Measurements from ENCODE around the gene KCTD19. TPM values are rescaled to one million over a fixed set of nuclear protein-coding genes. Genes with fewer than 3 reads are reported as not detected.

KCTD19 gene
- total and polyA plus RNA-seq, 8 donors, result 0.09 to 0.70 (median 0.49) TPM; not detected in 2

DNA sequence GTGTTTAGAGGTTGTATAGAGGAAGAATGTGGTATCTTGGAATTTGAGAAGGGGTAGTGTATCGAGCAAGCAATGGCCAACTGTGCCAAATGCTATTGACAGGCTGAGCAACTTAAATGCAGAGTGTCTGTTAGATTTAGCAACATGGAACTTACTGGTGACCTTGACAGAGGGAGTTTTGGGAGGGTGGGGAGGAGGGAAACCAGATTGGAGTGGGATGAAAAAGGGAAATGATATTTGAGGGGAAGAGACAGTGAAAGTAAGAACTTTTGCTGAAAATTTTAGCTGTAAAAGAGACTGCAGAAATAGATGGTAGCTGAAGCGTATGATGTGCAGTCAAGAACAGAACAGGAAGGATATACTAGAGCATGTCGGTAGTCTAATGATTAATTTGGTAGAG is 1.2 kb upstream of the KCTD19 start:
- H3K27me3 ChIP-seq, result no peaks in the 10 kb centered on the region
- WGBS, 2 donors, result 48 to 56% methylated on average over 3 of the region's 3 CpGs
- intact Hi-C loops (cut with DNase I), result no loop called here
- FAIRE-seq (no peak), ATAC-seq (no peak), DNase-seq (no peak)
- H3K9me3 ChIP-seq, result no peaks in the 10 kb centered on the region
- no peak overlapping the region for H3K4me3 ChIP-seq
- no peak overlapping the region for H3K27ac ChIP-seq
- H3K4me1 ChIP-seq, result peaks cover 0 to 6% (median 0%) of the 10 kb centered on the region in 3 donors
- H3K36me3 ChIP-seq, result no peaks in the 10 kb centered on the region
- TF ChIP-seq, protein P1, sequence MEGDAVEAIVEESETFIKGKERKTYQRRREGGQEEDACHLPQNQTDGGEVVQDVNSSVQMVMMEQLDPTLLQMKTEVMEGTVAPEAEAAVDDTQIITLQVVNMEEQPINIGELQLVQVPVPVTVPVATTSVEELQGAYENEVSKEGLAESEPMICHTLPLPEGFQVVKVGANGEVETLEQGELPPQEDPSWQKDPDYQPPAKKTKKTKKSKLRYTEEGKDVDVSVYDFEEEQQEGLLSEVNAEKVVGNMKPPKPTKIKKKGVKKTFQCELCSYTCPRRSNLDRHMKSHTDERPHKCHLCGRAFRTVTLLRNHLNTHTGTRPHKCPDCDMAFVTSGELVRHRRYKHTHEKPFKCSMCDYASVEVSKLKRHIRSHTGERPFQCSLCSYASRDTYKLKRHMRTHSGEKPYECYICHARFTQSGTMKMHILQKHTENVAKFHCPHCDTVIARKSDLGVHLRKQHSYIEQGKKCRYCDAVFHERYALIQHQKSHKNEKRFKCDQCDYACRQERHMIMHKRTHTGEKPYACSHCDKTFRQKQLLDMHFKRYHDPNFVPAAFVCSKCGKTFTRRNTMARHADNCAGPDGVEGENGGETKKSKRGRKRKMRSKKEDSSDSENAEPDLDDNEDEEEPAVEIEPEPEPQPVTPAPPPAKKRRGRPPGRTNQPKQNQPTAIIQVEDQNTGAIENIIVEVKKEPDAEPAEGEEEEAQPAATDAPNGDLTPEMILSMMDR (IDR thresholded peaks at IDR 0.05), result no peak

- H3K36me3 ChIP-seq, result no peaks in the 10 kb centered on the region
- H3K4me1 ChIP-seq, result peaks cover 0 to 6% (median 0%) of the 10 kb centered on the region in 3 donors
- intact Hi-C loops (cut with DNase I), result no loop called here
- ATAC-seq (no peak), FAIRE-seq (no peak), DNase-seq (no peak)
- no peak overlapping the region for H3K27ac ChIP-seq
- peak overlapping the region; percentile 37 to 61 (median 46) for H3K4me3 ChIP-seq
- H3K27me3 ChIP-seq, result no peaks in the 10 kb centered on the region
- TF ChIP-seq, protein P1 (IDR thresholded peaks at IDR 0.05), result no peak
- H3K9me3 ChIP-seq, result no peaks in the 10 kb centered on the region
- WGBS, 2 donors, result 29 to 35% methylated on average over 11 of the region's 11 CpGs
Observed at GRCh38 chr16:67326115-67326471, 448 bp downstream of the KCTD19 start.

GRCh38 chr16:67317853-67318252 is 8.7 kb downstream of the KCTD19 start:
- H3K9me3 ChIP-seq, result no peaks in the 10 kb centered on the region
- no peaks in the 10 kb centered on the region for H3K36me3 ChIP-seq
- ATAC-seq, result peak; percentile 56 to 89 (median 76)
- no peak for DNase-seq
- H3K4me1 ChIP-seq, result peaks cover 0 to 7% (median 4%) of the 10 kb centered on the region in 3 donors
- H3K4me3 ChIP-seq, result no peak overlapping the region
- H3K27ac ChIP-seq, result no peak overlapping the region
- intact Hi-C loops (cut with DNase I), result no loop called here
- no peak for FAIRE-seq
- H3K27me3 ChIP-seq, result no peaks in the 10 kb centered on the region
- TF ChIP-seq, protein P1 (IDR thresholded peaks at IDR 0.05), result no peak

GRCh38 chr16:67312719-67313118 is 13.8 kb downstream of the KCTD19 start:
- Histone ChIP-seq H3K9me3 (no peaks in the 10 kb centered on the region), H3K27me3 (no peaks in the 10 kb centered on the region), H3K4me1 (peaks cover 0 to 4% (median under 1%) of the 10 kb centered on the region in 3 donors), H3K36me3 (no peaks in the 10 kb centered on the region), H3K4me3 (no peak overlapping the region), H3K27ac (no peak overlapping the region)
- TF ChIP-seq, protein P1 (IDR thresholded peaks at IDR 0.05), result no peak
- ATAC-seq (peak in 1 of 4 donors; percentile 52), FAIRE-seq (no peak), DNase-seq (no peak)
- intact Hi-C loops (cut with DNase I), result no loop called here

DNA sequence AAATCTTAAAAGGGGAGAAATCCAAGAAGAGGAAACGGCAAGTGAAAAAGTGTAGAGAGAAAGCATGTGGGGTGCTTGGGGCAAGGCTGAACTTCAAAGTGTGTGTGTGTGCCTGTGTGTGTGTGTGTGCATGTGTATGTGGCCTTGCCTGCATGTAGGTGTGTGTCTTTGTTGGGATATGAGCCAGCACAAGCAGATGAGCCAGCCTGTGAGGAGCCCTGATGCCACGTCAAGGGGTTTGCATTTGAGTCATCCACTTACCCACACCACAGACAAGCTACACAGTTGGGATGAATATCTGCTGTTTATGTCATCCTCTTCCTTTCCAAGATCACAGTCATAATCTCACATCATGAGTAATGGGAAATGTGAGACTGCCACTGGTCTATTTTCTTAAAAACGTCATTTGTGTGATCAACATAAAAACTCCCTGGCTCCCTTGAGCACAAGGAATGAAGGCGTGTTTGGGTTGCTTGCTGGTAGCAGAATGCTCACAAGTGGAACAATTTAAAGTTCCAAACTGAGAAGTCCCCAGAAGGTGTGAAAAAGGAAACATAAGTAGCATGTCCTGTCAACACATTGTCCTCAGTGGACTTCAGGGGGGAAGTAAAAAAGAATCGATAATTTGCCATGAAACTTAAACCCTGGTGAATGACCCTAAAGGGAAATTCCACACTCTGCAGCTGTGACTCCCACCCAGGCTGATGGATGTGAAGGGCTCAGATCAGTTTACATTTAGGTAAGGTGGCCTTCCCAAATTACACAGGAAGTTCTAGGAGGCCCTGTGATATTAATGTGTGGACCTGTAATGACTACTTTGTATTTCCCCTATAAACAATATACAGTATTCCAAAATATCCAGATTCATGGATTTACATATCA is 14.7 kb downstream of the KCTD19 start:
- Histone ChIP-seq H3K9me3 (no peaks in the 10 kb centered on the region), H3K36me3 (no peaks in the 10 kb centered on the region), H3K27ac (no peak overlapping the region), H3K4me1 (no peaks in the 10 kb centered on the region), H3K27me3 (no peaks in the 10 kb centered on the region), H3K4me3 (no peak overlapping the region)
- DNase-seq (no peak), FAIRE-seq (no peak), ATAC-seq (peak in 2 of 4 donors; percentile 67 to 77)
- WGBS, 2 donors, result 72 to 76% methylated on average over 5 of the region's 5 CpGs
- intact Hi-C loops (cut with DNase I), result no loop called here
- TF ChIP-seq, protein P1 (IDR thresholded peaks at IDR 0.05), result no peak

All from pancreas (tissue), 10 donors.